NB4 (cell line): ENCODE measurements around the gene TFCP2.

Source experiments
- DNase-seq: peaks from one replicate; pipeline ENCODE4 v3.0.0; 2010; ENCODE audit warnings: low read depth
- H3K4me3 ChIP-seq: one replicate; pipeline ENCODE4 v1.5.1; 2011; ENCODE audit warnings: mild to moderate bottlenecking, low read depth, low read length, moderate library complexity
- CTCF ChIP-seq: IDR thresholded peaks from one replicate; pipeline ENCODE4 v1.5.1; 2012; ENCODE audit warnings: low read depth, low read length
- MAX ChIP-seq: IDR thresholded peaks from 2 replicates; pipeline ENCODE4 v1.6.1; 2011; ENCODE audit warnings: low read depth, low read length
- MYC ChIP-seq: IDR thresholded peaks from 2 replicates; pipeline ENCODE4 v1.6.1; 2011; ENCODE audit warnings: low read depth, low read length
- POLR2A ChIP-seq: IDR thresholded peaks from 2 replicates; pipeline ENCODE4 v1.6.1; 2011; ENCODE audit warnings: mild to moderate bottlenecking; ENCODE audit not compliant: insufficient read length; ENCODE audit errors: extremely low read depth

The TFCP2 gene

GRCh38 chr12:51076236-51076930, 96.6 kb downstream of the TFCP2 start:
- no peak overlapping the region for H3K4me3 ChIP-seq
- no peak for DNase-seq
- TF ChIP-seq POLR2A (no peak), CTCF (no peak)

GRCh38 chr12:51075390-51075789, 97.5 kb downstream of the TFCP2 start:
- no peak overlapping the region for H3K4me3 ChIP-seq
- no peak for DNase-seq
- no peak for TF ChIP-seq MYC
- no peak for TF ChIP-seq POLR2A
- no peak for TF ChIP-seq MAX
- TF ChIP-seq CTCF, result no peak

GRCh38 chr12:51071663-51072062, 101.3 kb downstream of the TFCP2 start:
- no peak overlapping the region for H3K4me3 ChIP-seq
- no peak for TF ChIP-seq MAX
- TF ChIP-seq POLR2A, result no peak
- no peak for TF ChIP-seq CTCF
- no peak for TF ChIP-seq MYC
- DNase-seq, result no peak

GRCh38 chr12:51070004-51070403, 102.9 kb downstream of the TFCP2 start:
- TF ChIP-seq POLR2A (no peak), MYC (no peak), MAX (peak; percentile 81), CTCF (no peak)
- peak; percentile 77 for DNase-seq
- no peak overlapping the region for H3K4me3 ChIP-seq

GRCh38 chr12:51067771-51068170, 105.2 kb downstream of the TFCP2 start:
- no peak for DNase-seq
- H3K4me3 ChIP-seq, result no peak overlapping the region
- no peak for TF ChIP-seq MAX
- no peak for TF ChIP-seq MYC

GRCh38 chr12:51067229-51067628, 105.7 kb downstream of the TFCP2 start:
- H3K4me3 ChIP-seq, result no peak overlapping the region
- DNase-seq, result no peak
- no peak for TF ChIP-seq POLR2A
- no peak for TF ChIP-seq MAX
- no peak for TF ChIP-seq MYC
- TF ChIP-seq CTCF, result no peak
